Measurements from ENCODE around the gene PCDH18. TPM values are rescaled to one million over a fixed set of nuclear protein-coding genes. Genes with fewer than 3 reads are reported as not detected.
"Not testable (repeated sequence)": the region's sequence is repeated elsewhere in the genome, so short reads cannot be mapped to it uniquely, and the experiment has no call there.

Gene PCDH18
- total RNA-seq, 1 donor from 2014 or later, result not detected

GRCh38 chr4:137479657-137480056 is 52.6 kb downstream of the PCDH18 start:
- H3K4me3 Mint-ChIP-seq (ENCODE audit: low read depth); DNase-seq (ENCODE audit: low spot score); H3K4me1 Mint-ChIP-seq (ENCODE audit: low read depth); H3K27ac Mint-ChIP-seq; H3K9me3 Mint-ChIP-seq; intact Hi-C loops (cut with micrococcal nuclease); H3K36me3 Mint-ChIP-seq (ENCODE audit: low read depth); H3K27me3 Mint-ChIP-seq (ENCODE audit: low read depth): not testable (repeated sequence)

- H3K9me3 Mint-ChIP-seq, result peaks cover 6% of the 10 kb centered on the region
- DNase-seq (ENCODE audit: low spot score), result no peak
- no peak overlapping the region for H3K27ac Mint-ChIP-seq
- no peaks in the 10 kb centered on the region for H3K4me1 Mint-ChIP-seq (ENCODE audit: low read depth)
- no peak overlapping the region for H3K4me3 Mint-ChIP-seq (ENCODE audit: low read depth)
- H3K36me3 Mint-ChIP-seq (ENCODE audit: low read depth), result no peaks in the 10 kb centered on the region
- H3K27me3 Mint-ChIP-seq (ENCODE audit: low read depth), result no peaks in the 10 kb centered on the region
- intact Hi-C loops (cut with micrococcal nuclease), result no loop called here
These were observed 55.9 kb downstream of the PCDH18 start for GRCh38 chr4:137476345-137476744.

- no peaks in the 10 kb centered on the region for H3K4me1 Mint-ChIP-seq (ENCODE audit: low read depth)
- intact Hi-C loops (cut with micrococcal nuclease), result no loop called here
- H3K27me3 Mint-ChIP-seq (ENCODE audit: low read depth), result no peaks in the 10 kb centered on the region
- H3K36me3 Mint-ChIP-seq (ENCODE audit: low read depth), result no peaks in the 10 kb centered on the region
- no peak overlapping the region for H3K4me3 Mint-ChIP-seq (ENCODE audit: low read depth)
- peaks cover 6% of the 10 kb centered on the region for H3K9me3 Mint-ChIP-seq
- H3K27ac Mint-ChIP-seq, result no peak overlapping the region
- no peak for DNase-seq (ENCODE audit: low spot score)
These were observed 57.5 kb downstream of the PCDH18 start for GRCh38 chr4:137474711-137475301.

- intact Hi-C loops (cut with micrococcal nuclease), result no loop called here
- no peak for DNase-seq (ENCODE audit: low spot score)
- no peaks in the 10 kb centered on the region for H3K9me3 Mint-ChIP-seq
- no peaks in the 10 kb centered on the region for H3K36me3 Mint-ChIP-seq (ENCODE audit: low read depth)
- no peak overlapping the region for H3K27ac Mint-ChIP-seq
- no peaks in the 10 kb centered on the region for H3K4me1 Mint-ChIP-seq (ENCODE audit: low read depth)
- no peaks in the 10 kb centered on the region for H3K27me3 Mint-ChIP-seq (ENCODE audit: low read depth)
- no peak overlapping the region for H3K4me3 Mint-ChIP-seq (ENCODE audit: low read depth)
These were observed 60.4 kb downstream of the PCDH18 start for GRCh38 chr4:137471895-137472294.

- Mint-ChIP-seq H3K27me3 (ENCODE audit: low read depth) (no peaks in the 10 kb centered on the region), H3K4me1 (ENCODE audit: low read depth) (no peaks in the 10 kb centered on the region), H3K36me3 (ENCODE audit: low read depth) (no peaks in the 10 kb centered on the region), H3K27ac (no peak overlapping the region), H3K9me3 (no peaks in the 10 kb centered on the region), H3K4me3 (ENCODE audit: low read depth) (no peak overlapping the region)
- no peak for DNase-seq (ENCODE audit: low spot score)
- intact Hi-C loops (cut with micrococcal nuclease), result no loop called here
These were observed 60.8 kb downstream of the PCDH18 start for GRCh38 chr4:137471461-137471860.

- Mint-ChIP-seq H3K36me3 (ENCODE audit: low read depth) (no peaks in the 10 kb centered on the region), H3K4me1 (ENCODE audit: low read depth) (no peaks in the 10 kb centered on the region), H3K27ac (no peak overlapping the region), H3K4me3 (ENCODE audit: low read depth) (no peak overlapping the region), H3K27me3 (ENCODE audit: low read depth) (no peaks in the 10 kb centered on the region), H3K9me3 (no peaks in the 10 kb centered on the region)
- intact Hi-C loops (cut with micrococcal nuclease), result no loop called here
- no peak for DNase-seq (ENCODE audit: low spot score)
These were observed 61.5 kb downstream of the PCDH18 start for GRCh38 chr4:137470806-137471205.

Measured in activated T-helper 2 cell treated with anti-CD3 and anti-CD28 coated beads, Interferon-gamma antibody, Interleukin-2, Interleukin-4, amounts not matched to agents 10 μg/mL and 5 μg/mL and 100 μg/mL, durations not matched to agents 14 hours and 24 hours and 36 hours (primary cell).